GM19035 (cell line): Measurements from ENCODE around the gene LRP2.
"Not testable (repeated sequence)": the region's sequence is repeated elsewhere in the genome, so short reads cannot be mapped to it uniquely, and the experiment has no call there.

Experiments
- ATAC-seq: cut with Tn5 transposase; IDR thresholded peaks from one replicate; pipeline ENCODE4 v1.9.1; 2021; ENCODE audit not compliant: unreplicated experiment

LRP2 gene

DNA sequence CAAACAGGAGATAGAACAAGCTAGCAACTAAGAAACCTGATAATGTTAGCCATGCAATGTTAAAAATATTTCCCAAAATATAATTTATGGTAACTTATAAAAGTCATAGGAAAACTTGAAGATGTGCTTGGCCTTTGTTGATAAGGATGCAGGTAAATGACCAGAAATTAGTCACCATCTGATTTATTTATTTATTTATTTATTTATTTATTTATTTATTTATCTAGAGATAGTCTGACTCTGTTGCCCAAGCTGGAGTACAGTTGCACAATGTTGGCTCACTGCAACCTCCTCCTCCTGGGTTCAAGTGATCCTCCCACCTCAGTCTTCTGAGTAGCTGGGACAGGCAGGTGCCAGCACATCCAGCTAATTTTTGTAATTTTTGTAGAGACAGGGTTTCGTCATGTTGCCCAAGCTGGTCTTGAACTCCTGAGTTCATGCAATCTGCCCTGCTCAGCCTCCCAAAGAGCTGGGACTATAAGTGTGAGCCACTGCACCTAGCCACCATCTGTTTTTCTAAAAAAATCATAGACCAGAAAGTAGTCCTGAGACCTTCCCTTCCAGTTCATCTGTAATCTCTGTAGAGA is 183.4 kb downstream of the LRP2 start:
- no peak for ATAC-seq

DNA sequence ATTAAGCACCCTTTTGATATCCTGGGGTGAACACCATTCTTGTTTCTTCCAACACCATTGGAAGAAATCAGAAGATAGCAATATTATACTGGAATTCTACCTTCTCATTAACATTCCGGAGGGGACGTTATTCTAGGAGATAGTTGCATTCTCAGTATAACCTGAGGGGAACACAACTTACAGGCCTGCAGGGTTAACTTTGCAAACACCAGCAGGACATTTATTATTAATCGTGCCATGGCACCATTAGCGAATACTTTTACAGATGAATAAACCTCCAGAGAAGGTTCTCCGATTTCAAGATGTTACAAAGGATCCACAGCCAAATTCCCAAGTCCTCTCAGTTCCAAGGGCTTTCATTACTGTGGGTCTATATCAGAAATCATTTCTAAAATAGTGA is 184.0 kb downstream of the LRP2 start:
- no peak for ATAC-seq

DNA sequence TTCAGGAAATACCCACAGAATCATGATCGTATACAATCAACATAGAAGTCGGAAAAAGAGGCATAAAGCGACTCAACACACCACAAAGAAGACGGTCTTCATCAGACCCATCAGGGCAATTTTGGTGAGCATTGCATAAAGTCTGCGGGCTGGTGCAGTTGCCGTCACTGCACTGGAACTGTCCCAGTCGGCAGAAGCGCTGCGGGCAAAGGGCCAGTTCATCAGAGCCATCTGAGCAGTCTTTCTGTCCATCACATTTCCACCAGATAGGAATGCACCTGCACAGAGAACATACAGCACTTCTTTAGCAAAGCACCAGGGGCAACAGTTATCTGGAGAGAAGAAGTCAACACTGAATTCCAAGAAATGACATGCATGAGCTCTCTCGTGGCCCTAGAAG is 187.2 kb downstream of the LRP2 start:
- ATAC-seq, result no peak

DNA sequence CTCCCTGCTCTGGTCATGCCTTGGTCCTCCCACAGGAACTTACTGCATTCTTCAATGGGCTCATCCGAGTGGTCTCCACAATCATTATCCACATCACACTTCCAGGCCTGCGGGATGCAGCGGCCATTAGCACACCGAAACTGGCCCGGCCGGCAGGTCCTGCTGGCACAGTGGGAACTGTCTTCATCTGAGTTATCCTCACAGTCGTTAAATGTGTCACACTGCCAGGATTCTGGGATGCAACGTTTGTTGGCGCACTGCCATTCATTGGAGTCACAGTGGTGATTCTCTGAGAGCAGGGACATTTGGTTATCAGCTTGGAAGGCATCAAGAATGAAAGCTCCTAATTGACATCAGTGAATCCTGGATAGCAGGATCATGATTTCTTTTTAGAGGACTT is 188.5 kb downstream of the LRP2 start:
- no peak for ATAC-seq

DNA sequence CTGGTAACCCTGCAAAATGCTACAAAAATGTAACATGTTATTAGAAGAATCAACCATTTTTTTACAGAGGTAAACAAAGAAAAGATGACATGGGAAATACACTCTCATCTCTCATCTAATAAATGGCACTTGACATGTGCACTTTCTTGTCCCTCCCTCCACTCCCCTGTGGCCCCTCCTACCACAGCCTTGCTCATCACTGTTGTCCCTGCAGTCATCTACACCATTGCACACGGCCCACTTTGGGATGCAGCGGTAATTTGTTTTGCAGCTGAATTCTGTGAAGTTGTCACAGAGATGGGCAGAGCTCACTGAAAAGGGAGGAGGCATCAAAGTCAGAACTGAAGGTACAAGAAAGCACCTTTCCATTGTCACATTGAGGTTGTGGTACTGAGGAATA is 189.4 kb downstream of the LRP2 start:
- no peak for ATAC-seq

DNA sequence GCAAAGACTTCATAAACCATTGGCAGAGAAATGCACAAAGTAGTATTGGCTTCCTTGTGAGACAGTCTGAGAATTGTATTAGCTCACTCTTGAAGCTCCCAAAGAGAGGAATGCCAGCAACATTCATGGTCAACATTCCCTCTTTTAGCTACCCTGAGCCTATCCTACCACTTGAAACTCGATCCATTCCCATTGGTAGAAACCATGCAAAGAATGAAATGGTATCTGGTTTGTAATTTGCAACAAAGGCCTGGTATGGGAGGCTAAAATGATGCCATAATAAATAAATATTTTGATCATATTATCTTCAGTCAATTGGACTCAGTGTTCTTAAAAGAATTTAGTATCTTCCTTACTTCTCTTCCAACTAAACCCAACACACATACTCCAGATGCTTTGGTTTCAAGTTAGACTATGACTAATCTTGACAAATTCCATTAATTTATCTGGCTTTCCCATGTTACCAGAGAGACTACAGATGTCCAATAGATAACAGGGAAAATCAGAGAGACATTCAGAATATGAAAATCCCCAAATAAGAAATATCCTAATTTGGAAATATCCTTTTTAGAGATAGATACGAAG is 190.1 kb downstream of the LRP2 start:
- no peak for ATAC-seq

DNA sequence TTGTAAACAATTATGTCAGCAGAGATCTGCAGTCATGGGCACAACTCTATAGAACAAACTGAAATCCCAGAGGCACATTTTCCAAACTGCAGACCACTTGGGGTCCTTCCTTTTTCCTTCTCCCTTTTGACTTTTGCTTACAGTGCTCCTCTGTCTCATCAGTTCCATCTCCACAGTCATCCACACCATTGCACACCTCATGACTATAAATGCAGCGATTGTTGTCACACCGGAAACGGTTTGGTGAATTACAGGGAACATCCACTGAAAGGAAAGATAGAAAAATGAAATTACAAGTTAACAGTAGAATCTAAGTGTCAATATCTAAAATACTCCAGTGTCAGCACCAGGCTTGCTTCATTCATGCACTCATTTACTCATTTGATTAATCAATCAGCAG is 196.5 kb downstream of the LRP2 start:
- no peak for ATAC-seq

DNA sequence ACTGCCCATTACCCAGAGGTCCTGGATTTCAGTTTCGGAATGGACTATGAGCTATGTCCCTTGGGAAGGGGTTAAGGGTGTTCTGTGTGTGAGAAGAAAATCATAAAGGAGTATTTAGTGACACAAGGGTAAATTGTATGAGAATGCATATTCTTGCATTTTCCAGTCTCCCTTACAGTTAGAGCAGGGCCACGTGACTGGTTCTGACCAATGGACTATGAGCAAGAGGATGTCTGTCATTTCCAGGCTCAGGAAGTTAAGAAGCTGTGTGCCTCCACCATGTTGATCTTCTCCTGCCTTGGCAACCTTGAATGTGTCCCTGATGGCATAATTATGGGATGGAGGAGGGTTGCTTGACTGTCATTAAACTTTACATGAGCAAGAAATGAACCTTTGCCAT is 198.0 kb downstream of the LRP2 start:
- ATAC-seq, result no peak

DNA sequence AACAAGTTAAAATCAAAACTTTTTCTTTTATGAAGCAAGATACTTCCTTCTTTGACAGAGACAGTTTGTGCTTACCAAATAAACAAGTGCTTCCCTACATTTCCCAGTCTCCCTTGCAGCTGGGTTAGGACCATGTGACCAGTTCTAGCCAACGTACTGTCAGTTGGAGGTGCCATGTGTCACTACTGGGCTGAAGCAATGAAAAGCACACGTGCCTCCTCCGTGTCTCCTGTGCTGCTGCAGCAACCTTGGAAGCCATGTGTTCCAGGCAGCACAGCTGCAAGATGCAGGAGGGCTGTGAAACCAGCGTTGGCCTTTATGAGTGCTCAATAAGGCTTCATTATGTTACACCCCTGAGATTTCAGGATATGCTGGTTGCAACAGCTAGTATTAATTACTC is 199.7 kb downstream of the LRP2 start:
- ATAC-seq, result no peak

DNA sequence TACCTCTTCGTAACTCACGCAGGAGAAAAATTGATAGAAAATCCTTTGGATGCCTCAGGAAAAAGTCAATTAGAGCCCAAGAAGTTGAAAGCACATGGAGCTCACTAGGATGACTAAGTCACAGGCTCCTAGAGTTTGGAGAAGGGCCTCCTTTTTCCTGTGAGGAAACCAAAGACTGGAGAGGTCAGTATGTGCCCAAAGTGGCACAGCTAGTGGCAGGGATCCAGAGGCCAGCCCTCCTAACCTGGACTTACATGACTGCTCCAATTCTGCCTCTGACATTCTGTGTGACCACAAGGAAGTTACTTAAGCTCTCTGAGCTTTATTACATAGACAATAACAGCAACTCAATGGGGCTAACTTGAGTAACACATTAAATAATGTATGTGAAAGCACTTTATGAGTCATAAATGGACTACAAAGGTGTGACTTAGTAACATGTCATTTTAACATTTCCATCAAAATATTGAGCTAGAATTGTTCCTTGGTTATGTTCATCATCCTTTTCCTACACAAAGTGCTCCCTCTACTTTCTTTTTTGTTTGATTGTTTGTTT is 201.3 kb downstream of the LRP2 start:
- ATAC-seq, result no peak

DNA sequence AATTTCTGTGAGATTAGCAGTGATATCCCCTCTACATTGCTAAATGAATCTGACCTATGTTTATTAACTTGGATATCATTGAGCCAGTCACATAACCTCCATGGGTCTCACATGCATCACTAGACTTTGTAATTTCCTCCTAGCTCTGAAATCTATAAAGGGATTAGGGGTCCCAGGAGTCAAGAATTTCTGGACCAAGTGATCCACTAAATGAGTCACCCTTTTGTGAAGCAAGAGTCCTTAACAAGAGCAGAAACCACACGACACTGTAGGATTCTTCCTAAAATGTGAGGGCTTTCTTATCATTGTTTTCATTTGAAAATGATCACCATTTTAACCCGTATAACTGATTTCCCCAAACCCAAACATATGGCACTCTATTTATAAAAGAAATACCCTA is 202.6 kb downstream of the LRP2 start:
- no peak for ATAC-seq

DNA sequence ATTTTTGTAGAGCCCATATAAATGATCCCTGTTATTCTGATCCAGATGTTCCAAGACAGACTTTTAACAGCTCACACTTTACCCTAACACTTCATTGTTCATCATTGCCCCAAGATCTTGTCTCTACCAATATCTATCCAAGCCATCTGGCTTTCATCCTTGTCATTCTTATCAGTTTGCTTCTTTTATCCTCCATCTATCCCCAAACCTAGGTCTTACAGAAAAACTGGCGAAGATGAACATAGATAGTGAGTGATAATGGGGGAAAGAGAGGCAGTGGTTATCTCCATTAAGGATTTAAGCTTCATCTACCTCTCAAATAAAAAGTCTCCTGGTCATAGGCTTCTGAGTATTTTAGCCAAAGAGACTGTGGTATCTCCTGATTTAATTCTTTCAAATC is 203.5 kb downstream of the LRP2 start:
- ATAC-seq, result no peak

DNA sequence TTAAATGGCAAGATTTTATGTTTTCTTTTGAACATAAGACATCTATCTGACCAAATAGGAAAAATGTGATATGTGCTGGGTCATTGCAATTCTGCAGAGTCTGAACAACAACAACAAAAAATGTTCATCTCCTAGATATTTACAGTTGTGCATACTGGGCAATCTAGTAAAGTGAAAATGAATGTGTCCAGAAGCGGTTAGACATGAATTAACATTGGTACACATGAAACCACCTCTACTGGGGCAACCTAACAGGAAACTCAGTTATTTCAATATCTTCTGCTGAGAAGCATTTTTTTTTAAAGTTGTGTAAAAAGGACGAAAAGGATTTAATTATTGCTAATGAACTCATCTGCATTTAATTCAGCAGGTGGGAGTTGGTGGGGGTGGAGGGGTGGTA is 216.1 kb downstream of the LRP2 start:
- no peak for ATAC-seq

DNA sequence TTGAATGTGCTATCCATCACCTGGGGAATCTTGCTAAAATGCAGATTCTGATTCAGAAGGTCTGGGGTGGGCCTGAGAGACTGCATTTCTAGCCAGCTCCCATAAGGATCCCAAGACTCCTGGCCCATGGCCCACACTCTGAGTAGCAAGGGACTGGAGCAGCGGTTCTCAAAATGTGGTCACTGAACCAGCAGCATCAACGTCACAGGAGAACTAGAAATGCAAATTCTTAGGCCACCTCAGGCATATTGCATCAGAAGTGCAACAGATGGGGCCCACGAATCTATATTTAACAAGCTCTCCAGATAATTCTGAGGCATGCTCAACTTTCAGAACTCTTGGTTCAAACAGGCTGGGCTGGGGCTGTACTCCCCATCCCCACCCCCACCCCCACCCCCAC is 218.3 kb downstream of the LRP2 start:
- no peak for ATAC-seq

DNA sequence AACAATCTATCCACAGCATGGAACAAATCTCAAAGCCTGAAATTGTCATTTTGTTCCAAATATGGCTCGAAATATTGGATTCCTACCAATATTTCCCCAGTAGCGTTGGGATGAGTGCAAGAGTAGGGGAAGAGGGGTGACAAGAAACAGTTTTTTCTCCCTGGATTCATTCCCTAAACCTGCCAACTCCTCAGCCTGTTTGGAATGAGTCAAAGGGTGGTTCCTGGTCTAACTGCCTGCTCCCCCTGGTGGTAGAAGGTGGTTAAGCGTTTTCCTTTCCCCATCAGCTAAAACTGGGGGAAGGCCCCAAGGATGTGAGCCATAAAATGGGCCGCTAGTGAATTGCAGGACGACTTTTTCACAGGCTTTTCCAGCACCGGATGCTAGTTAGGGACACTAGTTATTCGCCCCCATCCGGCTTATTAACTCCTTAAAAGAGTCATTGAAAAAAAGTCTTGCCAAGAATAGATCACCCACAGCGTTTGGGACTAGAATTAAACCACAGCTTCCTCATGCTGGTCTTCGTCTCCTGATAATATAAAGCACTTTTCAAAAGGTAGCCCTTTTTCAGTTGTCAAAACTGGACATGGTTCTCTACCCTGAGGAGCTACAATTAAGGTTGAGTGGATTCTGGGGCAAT is 220.5 kb downstream of the LRP2 start:
- peak; percentile 75 for ATAC-seq

DNA sequence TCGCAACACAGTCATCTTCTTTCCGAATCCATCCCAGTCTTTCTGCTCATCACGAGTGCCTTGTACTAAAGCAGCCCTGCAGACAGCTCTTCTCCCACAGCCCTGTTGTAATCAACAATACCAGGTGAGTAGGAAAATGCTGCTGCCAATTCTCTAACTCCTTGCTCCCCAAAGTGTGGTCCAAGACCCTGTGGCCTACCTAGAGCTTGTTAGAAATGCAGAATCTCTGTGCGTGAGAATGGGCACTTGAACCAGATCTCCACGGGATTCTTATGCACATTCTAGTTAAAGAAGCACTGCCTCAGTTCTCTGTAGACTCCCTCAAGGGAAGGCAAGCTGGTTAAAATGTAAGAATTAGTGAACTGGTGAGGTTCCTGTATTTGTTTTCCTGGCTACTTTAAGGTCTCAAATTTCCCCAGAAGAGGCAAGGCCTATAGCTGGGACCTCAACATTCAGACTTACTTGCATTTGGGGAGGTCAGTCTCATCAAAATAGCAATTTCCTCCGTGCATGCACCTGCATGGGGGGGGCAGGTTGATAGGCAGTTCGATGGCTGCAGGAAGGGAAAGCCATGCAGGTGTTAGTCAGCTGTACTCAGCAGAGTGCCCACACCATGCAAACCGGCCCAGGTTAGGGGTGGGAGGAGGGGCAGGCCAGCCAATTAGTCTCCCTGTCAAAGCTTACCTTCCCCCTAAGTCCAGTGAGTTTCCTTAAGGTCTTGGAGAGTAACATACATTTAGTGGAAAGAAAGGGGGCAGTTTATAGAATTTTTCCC is 222.2 kb downstream of the LRP2 start:
- no peak for ATAC-seq

DNA sequence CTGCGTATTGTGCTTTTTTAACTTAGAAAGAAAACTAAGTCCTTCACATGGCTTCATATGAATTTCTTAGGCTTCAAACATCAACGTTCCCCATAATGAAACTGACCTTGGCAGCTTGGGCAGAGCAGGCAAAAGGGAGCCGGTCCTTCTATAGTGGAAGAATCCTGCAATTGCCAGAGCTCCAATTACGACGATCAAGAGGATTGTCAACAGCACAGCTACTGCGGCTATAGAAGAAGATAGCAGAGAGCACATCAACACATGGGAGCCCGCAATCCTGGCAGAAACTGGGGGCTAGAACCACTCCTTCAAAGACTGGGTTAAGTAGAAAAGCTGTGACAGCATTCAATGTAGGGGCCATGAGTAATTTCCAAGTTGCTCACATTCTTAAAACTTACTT is 223.2 kb downstream of the LRP2 start:
- ATAC-seq, result no peak

DNA sequence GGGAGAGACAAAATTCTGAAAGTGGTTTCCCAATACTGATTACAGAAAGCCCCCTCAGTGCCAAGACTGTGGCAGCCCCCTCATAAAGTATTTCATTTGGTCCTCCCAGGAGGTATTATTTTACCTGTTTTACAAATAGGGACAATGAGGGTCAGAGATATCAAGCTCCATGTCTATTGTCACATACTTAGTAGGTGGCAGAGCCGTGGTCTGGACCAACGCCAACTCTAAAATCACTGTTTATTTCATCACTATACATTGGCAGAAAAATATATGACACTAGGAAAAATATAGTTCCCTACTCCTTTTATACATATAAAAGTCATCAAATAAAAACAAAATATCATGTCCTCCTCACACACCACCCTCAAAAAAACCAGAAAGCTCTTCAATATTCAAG is 224.4 kb downstream of the LRP2 start:
- no peak for ATAC-seq

DNA sequence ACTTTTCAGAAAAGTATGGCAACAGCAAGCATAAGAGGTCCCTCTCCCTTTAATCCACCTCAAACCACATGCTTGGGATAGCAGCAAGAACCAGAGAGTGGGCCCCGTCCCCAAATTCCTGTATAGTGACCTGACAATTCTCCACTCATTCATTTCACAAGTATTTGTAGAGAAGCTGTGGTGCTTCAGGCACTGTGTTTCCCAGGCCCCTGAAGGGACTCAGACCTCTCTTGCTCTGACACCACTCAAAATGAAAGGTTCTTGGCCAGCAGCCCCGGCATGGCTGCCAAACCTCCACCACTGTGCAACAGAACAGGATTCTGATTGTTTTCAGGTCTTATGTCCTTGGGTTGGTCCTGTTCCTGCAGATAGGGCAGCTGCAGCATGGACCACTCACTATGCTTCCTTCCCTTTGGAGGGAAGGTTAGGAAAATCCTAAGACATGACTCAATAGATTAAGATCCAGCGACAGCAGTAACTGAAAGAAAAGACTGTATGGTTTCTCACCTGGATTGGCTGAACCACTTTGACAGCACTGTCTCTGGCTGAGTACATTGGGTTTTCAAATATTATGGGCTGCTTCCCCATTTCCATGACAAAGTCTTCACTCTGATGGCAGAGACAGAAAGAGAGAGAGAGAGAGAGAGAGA is 225.3 kb downstream of the LRP2 start:
- ATAC-seq, result no peak

DNA sequence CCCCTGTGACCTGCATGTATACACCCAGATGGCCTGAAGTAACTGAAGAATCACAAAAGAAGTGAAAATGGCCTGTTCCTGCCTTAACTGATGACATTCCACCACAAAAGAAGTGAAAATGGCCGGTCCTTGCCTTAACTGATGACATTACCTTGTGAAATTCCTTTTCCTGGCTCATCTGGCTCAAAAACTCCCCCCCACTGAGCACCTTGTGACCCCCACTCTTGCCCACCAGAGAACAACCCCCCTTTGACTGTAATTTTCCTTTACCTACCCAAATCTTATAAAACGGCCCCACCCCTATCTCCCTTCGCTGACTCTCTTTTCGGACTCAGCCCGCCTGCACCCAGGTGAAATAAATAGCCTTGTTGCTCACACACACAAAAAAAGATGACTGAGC is 225.9 kb downstream of the LRP2 start:
- not testable (repeated sequence) for ATAC-seq

DNA sequence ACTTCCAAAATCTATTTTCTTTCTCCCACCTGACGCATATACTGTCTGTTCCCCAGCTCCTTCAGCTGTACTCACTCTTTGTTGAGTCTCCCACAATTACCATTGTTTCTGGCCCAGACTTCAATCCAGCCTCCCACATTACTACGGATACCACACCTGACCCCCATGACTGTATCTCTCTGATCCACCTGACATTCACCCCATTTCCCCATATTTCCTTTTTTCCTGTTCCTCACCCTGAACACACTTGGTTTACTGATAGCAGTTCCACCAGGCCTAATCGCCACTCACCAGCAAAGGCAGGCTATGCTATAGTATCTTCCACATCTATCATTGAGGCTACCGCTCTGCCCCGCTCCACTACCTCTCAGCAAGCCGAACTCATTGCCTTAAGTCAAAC is 228.1 kb downstream of the LRP2 start:
- ATAC-seq, result not testable (repeated sequence)
